HG02840 (cell line): ENCODE results near the gene HABP2.

Experiments used
- ATAC-seq: cut with Tn5 transposase; IDR thresholded peaks from one replicate; pipeline ENCODE4 v1.9.1; 2021; ENCODE audit warnings: mild to moderate bottlenecking, moderate library complexity, moderate number of reproducible peaks; ENCODE audit not compliant: unreplicated experiment, low FRiP score

Gene HABP2

DNA sequence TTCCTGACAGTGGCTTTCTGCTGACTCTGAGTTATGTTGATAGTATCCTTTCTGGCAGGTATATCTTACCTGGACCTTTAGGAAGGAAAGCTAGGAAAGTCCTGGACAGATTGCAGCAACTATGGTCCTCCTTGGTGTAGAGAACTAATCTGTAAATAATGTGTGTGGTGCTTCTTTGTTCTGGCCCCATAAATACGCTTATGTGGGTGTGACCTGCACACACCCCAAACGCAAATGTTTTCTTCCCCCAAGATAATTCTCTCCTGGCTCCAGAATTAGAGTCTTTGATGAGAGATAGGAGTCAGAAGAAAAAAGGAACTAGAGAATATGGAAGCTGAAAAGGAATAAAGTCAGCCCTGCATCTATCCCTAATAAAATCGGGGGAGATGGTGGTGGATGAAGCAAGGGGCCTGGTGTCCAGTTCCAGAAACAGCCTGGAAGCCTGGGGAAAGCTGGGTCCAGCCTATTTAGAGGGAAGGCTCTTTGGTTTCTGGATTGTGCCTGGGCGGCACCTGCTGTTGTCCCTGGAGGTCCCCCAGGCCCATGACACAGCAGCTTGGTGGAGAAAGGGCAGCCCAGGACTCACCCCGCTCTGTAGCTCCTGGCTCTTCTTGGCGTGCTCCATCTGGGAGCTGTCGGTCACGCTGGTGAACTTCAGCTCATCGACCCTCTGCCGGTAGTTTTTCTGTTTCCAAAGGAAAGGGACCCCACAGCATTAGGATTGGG is 72.8 kb downstream of the HABP2 start:
- ATAC-seq, result no peak

DNA sequence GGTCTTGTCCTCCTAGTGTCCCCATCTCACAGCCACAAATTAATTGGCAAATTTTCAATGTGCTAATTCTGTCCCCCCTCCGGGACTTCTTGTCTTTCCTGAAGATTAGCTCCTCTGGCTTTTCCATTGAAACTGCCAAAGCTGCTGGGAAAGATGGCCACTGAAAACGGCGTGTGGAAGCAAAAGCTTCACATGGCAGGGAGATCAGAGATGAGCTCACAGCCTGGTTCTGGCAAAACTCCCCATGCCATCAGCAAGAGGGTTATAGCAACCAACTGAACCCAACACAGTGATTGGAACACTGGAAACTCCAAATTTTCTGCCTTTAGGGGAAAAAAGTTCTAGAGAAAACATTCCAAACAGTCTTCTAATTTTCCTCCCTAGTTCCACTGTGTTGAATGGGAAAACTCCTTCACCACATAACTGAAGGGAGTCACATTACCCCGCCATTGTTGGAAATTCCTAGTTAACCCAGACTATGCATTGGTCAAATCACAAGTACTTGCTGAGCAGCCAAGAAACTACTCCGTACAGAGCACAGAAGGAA is 74.0 kb downstream of the HABP2 start:
- ATAC-seq, result no peak

DNA sequence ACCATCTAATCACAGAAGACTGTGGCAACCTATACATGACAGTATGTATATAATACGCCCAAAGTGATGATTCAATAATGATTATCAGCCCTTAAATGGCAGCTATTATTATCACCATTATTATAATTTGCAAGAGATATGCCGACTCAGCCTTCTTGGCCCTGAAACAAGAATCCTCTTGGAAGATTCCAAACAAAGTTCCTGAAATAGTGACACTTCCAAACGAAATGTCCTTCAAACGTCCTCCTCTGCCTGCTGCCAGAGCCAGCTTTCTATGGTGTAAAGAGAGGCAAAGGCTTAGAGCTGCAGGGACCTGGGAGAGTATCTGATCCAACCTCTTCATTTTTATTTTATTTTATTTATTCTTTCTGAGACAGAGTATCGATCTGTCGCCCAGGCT is 75.0 kb downstream of the HABP2 start:
- no peak for ATAC-seq

DNA sequence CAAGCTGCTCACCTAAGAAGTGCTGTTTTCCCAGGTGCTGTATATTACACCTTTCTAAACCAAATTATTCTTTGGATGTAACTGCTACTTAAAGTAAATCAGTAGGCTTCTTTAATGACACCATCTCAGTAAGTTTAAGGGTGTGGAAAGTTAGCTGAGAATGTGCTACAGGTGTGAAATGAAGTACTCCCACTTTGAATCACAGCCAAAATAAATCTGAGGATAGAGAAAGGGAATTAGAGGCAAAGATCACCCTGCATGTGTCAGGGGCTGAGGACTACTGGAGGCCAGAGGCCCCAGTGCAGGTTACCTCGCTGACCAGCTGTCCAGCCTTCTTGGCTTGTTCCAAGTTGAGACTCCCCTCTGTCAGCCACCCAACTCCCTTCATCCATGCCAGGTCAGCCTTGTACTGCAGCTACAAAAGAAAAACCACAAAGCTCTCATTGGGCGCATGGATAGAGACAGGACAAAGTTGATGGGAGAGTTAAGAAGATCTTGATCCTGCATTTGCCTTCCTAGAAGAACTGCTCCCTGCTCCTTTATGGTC is 75.8 kb downstream of the HABP2 start:
- no peak for ATAC-seq

DNA sequence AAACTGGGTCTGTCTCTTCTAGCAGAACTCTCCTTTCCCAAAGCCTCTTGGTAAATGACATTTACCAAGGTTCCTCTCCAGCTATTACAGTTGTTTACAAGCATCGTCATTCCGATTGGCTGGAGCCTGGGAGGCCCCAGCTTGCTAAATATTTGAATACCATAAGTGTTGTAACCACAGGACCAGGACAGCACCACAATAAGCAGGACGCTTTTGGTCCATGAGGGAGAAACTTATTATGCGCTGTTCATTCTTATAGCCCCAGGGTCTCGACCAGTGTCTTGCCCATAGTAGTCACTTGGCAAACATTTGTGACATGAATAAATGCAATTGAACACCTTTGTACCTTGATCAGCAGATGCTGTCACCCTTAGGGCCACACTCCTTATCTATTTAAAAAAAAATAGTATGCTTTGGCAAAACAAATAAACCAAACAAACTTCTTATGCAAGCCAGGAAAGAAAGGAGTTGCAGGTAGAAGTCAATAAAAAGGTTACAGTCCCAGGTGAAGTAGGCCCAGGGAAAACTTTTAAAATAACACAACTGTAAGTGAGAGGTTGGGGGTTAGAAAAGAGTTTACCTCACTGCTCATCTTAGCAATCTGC is 78.2 kb downstream of the HABP2 start:
- ATAC-seq, result no peak

DNA sequence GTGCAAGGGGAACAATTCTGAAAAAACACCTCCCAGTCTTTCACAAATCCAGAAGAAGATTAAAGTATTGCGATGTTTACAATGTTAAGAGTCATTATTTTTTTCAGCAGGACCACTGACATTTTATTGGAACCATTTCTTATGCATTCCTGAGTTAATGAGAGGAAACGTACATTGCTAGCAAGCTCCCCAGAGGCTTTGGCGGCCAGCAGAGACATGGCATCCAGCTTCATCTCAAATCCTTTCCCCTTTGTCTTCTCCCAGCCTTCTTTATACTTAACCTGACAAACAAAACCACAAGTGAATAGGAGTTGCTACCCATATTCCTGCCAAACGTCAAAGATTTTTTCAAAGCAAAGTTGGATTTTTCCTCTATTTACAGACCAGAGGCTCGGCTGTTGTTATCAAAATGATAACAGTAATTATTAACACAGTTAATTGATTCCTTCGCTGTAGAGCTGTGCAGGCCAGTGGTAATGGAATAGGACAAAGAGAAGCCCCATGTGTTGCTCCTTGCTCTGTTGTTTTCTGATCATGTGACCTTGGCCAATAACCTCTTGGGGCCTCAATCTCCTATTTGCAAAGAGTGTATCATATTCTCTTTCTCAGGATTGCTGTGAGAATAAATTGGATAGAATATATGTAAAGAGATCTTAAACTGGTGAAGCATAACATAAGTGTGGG is 79.0 kb downstream of the HABP2 start:
- no peak for ATAC-seq
